GM18517 (cell line): Measurements from ENCODE around the gene GNB1.
"Not testable (repeated sequence)": the region's sequence is repeated elsewhere in the genome, so short reads cannot be mapped to it uniquely, and the experiment has no call there.

Experiments
- ATAC-seq: cut with Tn5 transposase; IDR thresholded peaks from one replicate; pipeline ENCODE4 v1.9.1; 2021; ENCODE audit warnings: mild to moderate bottlenecking, moderate library complexity; ENCODE audit not compliant: unreplicated experiment

GNB1 gene

GRCh38 chr1:1861761-1862310 lies 29.1 kb downstream of the GNB1 start:
- not testable (repeated sequence) for ATAC-seq

GRCh38 chr1:1861339-1861730 lies 29.6 kb downstream of the GNB1 start:
- ATAC-seq, result no peak

- ATAC-seq, result not testable (repeated sequence)
These were observed 30.8 kb downstream of the GNB1 start for GRCh38 chr1:1859970-1860697.

DNA sequence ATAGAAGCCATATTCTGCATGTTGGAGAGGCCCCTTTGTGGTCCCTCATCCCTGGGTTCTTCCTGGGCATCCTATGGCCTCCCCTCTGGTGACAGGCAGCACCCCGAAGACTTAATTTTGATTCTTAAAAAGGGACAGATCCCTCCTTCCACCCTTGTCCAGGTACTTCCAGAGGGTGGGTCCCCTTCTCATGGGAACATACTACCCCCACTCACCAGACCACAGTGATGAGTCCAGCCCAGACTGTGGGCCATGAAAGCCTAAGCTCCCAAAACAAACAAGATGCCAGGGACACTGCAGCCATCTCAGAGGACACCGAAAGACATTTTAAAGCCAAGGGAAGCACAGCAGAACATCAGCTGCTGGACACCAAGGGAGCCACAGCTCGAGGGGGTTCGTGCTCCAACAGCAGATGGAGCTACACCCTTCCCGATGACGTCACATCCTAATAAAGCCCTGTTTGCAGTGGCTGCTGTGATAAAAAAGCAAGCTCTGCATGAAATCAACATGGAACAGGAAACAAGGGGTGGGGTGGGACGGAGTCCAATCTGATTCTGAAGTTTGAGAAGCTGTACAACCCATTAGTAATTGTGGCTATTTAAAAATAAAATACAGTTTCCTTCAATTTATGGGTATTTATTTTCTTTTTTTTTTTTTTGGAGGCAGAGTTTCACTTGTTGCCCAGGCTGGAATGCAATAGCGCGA lies 32.4 kb downstream of the GNB1 start:
- no peak for ATAC-seq

DNA sequence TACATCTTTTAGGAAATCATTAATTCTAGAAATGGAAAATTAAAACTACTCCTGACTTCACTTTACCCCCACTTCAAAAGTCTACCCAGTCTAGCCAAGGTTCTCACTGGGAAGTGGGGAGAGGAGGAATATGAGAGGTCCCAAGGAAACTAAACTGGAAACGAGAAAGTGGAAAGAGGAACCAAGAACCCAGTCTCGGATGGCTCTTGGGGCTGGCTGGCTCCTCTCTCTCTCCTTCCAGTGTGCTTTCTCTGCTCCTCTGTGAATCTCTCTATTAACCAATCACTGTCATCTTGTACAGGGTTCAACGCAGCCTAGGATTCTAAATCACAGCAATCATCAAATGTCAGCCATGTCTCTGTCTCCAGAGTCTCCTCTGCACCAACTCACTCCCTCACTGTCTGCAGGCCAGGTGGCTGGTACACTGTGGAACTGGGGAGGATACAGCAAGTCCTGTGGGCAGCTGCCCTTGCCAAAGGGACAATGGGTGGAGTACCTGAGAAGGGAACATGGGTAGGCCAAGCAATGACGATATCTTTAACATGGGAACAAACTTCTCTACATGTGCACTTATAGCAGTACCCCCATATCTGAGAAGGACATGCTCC lies 33.7 kb downstream of the GNB1 start:
- no peak for ATAC-seq

GRCh38 chr1:1856161-1856560 lies 34.7 kb downstream of the GNB1 start:
- ATAC-seq, result not testable (repeated sequence)

DNA sequence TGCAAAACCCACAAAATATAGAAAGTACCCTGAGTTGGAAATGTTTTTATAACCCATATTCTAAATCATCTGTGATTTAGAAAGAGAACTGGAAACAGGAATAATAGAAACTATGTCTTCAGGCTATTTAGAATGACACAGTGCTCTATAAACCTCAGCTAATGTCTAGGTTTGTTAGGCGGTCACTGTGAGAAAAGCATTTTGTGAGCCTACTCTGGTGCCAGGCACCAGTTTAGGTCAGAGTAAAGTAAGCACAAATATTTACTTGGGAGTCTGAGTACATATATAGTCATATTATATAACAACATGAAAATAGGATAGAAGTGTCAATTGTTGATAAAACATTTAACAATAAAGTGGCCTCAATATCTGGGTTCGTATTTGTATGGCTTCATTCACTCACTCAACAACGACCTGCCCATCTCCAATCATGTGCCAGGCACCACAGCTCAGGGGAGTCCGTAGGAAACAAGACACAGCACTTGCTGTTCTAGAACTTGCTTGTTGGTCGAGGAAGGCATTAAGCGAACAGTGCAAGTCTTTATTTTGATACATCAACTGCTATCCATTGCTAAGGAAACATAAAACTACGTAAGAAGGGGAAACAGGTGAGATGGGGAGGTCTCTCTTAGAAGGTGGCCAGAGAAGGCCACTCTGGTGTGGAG lies 37.2 kb downstream of the GNB1 start:
- no peak for ATAC-seq

DNA sequence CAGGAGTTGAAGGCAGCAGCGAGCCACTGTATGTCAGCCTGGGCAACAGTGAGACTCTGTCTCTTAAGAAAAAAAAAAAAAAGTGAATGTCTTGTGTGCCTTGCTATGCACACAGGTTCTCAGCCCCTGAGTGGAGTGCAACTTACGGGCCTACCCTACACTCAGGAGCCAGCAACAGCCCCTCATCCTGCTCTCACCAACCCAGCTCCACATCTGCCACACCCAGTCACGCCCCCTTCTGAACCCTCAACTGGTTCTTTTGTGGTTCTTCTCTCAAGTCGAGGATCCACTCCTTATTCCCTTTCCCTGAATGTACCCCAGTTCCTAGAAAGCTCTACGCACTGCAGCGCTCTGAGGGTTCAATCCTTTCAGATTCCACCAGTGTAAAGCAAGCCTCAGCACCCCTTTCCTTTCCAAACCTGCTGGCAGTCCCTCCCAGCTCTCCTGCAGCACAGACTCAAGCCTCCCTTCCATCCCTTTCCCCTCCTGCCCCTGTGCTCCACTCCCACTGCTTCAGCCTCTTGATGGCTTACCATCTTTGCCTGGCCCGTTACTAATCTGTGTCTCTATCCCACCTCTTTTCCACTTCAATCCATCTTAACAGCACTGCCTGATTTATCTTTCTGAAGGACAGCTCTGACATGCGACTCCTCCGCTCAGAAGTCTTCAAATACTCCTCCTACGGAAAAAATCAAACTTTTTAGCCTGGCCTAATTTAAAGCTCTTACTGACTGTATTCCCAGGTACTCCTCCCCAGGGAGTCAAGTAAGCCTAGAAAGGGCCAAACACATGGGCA lies 38.1 kb downstream of the GNB1 start:
- no peak for ATAC-seq

- no peak for ATAC-seq
These were observed 43.0 kb downstream of the GNB1 start for GRCh38 chr1:1847890-1848289.

GRCh38 chr1:1847061-1847850 lies 43.6 kb downstream of the GNB1 start:
- ATAC-seq, result no peak

GRCh38 chr1:1846386-1846918 lies 44.4 kb downstream of the GNB1 start:
- no peak for ATAC-seq

DNA sequence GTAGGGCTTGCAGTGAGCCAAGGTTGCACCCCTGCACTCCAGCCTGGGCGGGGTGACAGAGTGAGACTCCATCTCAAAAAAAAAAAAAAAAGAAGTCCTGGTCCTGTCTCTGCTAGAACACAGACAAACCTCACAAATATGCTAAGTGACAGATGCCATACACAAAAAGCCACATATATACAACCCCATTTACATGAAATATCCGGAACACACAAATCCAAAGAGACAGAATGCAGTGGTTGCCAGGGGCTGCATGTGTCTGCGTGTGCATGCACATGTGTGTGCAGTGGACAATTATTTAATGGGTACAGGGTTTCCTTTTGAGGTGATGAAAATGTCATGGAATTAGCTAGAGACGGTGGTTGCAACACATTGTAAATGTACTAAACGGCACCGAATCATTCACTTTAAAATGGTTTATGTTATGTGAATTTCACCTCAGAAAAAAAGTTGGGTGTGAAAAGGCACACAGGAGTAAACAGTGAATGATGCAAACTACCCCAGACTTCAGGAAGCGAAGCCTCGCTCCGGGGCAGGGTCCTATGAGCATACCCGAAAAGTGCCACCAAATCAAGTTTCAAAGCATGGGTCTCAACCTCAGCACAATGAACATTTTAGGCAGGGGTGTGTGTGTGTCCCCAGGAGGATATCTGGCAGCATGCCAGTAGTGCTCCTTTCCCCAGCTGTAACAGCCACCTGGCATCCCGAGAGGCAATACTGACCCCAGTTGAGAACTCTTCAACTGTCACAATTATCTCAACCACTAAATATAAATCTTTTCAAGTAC lies 48.3 kb downstream of the GNB1 start:
- ATAC-seq, result no peak

DNA sequence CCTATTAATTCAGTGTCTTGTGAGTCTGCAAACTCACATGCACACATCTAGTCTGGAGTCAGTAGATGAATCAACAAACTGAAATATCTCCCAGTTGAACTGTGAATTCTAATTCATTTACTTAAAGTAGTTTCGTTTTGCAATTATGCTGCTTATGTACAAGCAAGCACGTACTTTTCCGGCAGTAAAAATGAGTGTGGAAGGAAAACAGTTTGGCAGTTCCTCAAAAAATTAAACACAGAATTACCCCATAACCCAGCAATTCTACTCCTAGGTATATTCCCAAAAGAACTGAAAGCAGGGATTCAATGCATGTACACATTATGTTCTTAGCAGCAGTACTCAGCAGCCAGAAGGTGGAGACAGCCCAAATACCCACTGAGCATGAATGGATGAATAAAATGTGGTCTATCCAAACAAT lies 49.3 kb downstream of the GNB1 start:
- ATAC-seq, result no peak

- ATAC-seq, result no peak
These were observed 51.4 kb downstream of the GNB1 start for GRCh38 chr1:1839311-1839965.

DNA sequence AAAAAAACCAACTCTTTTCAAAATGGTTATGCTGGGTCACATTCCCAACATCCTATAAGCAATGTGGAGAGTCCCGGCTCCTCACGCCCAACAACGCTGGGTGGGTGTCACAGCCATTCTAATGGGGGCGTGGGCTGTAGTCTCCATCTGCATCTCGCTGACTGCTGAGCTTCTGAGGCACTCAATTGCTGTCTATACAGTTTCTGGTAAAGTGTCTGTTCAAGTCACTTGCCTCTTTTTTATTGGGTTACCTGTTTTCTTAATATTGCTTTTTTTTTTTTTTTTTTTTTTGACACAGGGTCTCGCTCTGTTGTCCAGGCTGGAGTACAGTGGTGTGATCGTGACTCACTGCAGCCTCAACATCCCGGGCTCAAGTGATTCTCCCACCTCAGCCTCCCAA lies 54.8 kb downstream of the GNB1 start:
- no peak for ATAC-seq

- ATAC-seq, result no peak
These were observed 55.3 kb downstream of the GNB1 start for GRCh38 chr1:1835546-1835945.

DNA sequence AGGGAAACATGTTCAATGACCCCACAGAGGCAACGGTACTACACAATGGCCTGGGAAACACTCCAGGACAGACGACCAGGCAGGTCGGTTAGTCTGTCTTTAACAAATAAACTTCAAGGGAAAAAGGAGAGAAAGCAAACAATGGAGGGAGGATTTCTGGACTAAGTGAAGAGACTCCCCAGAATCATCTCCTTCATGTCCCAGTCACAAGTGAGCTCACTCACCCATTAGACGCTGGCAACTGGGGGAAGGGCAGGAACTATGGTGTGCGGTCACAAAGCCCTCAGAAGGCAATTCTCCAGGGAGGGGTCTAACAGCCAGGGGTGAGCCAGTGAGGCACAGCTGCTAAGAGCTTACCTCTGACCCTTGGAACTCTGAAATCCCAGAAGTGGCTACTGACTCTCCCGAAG lies 57.0 kb downstream of the GNB1 start:
- no peak for ATAC-seq

DNA sequence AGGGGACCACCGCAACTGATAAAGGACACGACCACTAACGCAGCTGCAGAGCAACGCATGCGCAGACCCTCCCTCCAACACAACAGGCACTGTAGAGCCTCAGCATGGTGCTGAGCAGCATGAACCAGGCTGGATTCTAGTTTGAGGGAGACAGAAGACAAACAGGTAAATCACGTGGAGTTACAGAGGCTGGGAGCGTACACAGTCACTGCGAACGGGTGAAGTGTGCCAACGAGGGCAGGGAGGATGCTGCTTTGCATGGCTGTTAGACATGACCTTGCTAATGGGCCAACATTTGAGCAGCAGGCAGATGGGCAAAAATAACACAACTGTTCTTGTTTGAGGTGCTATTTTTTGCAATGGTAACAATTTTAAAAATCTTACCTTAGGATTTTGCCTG lies 57.4 kb downstream of the GNB1 start:
- ATAC-seq, result no peak
